Endometrial microvascular endothelial cells (primary cell): ENCODE results near the gene APEH. TPM values are rescaled to one million over a fixed set of nuclear protein-coding genes. Genes with fewer than 3 reads are reported as not detected.

ENCODE experiments used
- in situ Hi-C: cut with HindIII; loops from 2 replicates; pipeline ENCODE4 v1.10.0; 2017; ENCODE audit warnings: low sequenced_read_pairs, low pct_unique_long_range_greater_than_20kb; ENCODE audit errors: inconsistent ontology term
- total RNA-seq: library from RNA; depleted of rRNA; stranded (reverse); fragments of >200 nt; gene quantifications from one replicate; pipeline ENCODE4 v1.2.3, GENCODE V29; 2015; ENCODE audit errors: inconsistent ontology term

The APEH gene
- 106 TPM for total RNA-seq

DNA sequence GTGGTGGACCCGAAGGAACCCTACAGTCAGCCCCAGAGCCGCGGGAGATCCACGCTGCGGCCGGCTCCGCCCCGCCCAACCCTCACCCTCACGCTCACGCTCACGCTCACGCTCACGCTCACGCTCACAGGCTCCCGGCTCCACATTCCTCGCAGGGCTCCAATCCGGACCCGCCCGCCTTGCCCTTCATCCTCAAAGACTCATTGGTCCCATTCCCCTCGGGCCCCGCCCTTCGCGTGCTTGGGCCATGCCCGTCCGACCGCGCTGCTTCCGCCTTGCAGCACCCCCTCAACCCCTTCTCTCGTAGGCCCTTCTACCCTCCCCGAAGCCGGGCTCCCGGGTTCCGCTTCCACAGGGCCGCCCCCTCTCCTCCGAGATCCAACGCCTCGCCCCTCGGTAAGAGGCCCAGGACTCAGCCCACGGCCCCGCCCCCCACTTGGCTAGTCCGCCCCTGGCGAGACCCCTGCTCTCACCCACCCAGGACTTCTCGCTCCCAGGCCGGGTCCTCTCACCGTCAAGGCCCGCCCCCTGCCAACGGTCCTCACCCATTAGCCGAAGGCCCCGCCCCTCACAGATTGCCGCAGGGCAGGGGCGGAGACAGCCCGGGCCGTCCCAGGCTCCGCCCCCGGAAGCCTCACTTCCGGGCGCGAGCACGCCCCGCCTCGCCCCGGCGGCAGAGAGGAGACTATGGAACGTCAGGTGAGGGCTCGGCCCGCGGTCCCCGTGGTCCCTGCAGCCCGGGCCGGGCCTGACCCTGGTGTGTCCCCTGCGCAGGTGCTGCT, at the start of gene APEH:
TSS of gene APEH (plus strand) at position 637 of the 782 bp plus-strand sequence. CDS start at position 688, 51 bp downstream.
- in situ Hi-C loops = no loop called here

DNA sequence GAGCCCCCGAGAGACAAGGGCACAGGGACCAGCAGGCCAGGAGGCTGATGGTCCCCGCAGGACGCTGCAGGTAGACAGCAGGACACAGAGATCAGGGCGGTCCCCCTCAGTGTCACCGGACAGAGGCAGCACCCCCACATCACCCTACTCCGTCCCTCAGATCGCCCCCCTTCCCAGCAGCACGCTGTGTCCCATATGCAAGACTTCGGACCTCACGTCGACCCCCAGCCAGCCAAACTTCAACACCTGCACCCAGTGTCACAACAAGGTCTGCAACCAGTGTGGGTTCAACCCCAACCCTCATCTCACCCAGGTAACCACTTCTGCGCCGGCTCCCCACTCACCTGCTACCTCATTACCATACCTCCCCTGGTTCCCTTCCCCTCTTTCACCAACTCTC, 49.1 kb upstream of the APEH start:
- in situ Hi-C loops = no loop called here

DNA sequence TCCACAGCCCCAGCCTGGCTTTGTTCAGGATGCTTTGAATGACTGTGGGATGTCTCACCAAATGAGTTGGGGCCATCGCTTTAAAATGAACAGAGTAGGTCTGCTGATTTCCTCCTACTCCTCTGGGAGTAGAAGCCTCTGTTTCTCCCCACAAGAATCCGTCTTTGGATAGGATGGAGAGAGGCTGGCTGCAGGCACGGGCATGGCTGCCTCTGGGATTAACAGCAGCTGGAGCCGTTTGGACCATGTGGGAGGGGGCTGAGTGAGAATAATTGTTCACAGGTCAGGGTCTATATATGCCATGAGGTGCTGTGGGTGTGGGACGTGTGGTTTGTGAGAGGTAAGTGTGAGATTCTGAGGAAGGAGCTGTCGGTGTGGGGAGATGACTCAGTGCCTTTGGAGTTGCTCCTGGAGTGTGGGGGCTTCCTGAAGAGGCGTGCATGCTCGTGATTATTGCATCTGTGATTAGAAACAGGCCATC, 48.0 kb upstream of the APEH start:
- in situ Hi-C loops = no loop called here

DNA sequence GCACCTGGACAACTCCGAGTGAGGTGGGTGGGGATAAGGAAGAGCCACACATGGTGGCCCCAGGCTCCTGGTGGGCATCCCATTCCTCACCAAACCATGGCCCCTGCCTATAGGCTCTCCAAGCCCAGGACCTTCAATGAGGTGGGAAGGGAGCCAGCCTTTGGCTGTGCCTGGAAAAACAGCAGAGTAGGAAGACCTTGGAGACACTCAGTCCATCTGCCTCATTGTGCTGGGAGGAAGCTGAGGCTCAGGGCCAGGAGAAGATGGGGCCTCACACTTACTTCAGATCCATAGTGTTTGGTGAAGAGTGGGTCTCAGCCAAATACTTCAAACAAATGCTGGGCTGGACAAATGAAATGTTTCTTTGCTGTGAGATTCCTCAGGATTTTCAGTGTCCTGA, 47.4 kb upstream of the APEH start:
- in situ Hi-C loops = no loop called here

DNA sequence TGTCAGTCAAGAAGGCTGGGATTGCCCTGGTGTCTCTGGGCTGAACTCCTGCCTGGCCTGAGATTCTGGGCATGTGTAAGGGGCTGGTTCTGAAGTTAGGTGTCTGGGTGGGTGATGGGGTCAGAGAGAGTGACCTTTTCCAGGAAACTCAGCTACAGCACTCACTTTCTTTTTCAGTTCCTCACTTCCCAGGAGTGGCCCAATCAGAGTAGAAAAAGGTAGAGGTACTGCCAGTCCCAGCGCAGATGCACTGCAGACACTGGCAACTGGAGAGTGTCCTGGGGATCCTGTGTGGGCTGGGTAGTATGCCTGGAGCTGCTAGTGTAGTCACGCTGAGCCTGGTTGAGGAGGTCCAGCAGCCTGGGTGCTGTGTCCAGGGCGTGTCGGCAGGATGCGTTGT, 46.5 kb upstream of the APEH start:
- in situ Hi-C loops = no loop called here

DNA sequence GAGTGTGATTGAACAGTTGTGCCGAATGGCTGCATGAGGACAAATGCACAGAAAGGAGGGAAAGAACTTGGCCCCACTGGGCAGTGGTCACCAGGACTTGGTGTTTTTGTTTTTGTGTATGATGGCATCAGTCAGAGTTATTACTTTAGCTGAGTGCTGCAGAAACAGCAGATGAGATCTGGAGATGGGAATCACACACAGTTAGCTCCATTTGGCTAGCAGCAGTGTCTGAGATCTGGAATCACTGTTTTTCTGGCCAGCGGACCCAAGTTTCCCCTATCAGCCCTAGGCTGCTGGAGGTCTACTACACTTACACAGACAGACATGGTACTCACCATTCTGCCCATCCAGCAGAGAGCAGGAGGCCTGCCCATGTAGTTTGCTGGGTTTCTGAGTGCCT, 45.9 kb upstream of the APEH start:
- in situ Hi-C loops = no loop called here

DNA sequence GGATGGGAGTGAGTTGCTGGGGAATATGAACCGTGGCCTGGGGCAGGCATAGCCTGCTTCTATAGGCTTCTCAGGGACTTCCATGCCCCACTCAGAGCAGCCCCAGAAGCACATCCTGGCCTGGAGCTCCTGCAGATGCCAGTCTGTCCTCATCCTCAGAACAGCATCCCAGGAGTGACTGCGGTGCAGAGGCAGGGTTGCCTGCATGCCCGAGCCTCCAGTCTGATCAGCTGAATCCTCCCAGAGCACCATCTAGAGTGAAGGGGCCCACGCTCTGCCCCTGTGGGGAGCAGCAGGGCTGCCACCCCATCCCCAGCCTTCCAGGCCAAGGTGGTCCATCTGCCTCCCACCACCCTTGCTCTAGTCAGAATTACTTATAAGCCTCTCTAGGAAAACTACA, 44.7 kb upstream of the APEH start:
- in situ Hi-C loops = no loop called here

DNA sequence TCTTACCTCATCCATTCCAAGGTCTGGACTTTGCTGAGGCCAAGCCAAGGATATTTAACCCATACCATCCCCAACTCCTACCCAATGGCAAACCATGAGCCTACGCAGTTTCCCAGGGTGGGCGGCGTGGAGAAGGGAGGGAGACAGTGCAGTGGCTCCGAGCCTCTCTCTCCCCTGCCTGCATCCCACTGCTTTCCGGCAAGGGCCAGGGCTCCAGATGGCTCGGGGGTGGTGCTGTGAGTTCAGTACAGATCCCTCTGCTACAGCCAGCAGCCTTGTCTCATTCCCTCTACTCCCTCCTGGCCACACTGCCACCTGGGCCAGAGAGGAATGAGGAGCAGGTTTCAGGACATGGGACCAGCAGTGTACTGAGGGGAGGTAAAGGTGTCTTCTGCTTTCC, 44.3 kb upstream of the APEH start:
- in situ Hi-C loops = no loop called here

DNA sequence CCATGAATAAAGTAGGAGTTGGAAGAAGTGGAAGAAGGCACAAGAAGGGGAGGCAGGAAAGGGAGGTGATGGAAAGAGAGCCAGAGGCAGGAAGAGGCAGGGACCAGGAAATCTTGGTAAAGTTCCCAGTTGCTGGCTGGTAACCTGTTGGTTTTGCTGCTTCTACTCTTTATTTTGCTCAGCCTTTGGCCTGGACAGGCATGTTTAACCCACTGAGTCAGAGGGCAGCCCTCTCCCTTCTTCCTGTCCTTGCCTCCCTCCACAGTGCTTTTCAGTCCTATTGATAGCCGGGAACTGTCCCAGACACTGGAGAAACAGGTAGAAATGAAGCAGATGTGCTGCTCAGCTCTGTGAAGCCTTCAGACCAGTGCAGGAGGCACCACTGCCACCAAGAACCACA, 43.4 kb upstream of the APEH start:
- in situ Hi-C loops = no loop called here

DNA sequence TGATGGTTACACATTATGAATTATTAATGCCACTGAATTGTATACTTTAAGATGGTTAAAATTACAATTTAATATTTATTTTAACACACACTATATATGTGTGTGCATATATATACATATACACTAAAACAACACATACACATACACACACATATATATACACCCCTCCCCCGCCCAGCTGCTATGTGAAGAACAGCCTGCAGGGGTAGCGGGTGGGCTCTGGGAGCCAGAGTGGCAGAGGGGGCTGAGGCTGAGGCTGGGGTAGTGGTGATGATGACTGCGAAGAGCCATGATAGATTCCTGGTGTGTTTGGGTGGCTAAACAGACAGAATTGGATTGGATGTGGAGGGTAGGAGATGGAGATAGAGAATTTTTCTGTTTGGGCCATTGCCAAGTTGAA, 39.4 kb upstream of the APEH start:
- in situ Hi-C loops = no loop called here

DNA sequence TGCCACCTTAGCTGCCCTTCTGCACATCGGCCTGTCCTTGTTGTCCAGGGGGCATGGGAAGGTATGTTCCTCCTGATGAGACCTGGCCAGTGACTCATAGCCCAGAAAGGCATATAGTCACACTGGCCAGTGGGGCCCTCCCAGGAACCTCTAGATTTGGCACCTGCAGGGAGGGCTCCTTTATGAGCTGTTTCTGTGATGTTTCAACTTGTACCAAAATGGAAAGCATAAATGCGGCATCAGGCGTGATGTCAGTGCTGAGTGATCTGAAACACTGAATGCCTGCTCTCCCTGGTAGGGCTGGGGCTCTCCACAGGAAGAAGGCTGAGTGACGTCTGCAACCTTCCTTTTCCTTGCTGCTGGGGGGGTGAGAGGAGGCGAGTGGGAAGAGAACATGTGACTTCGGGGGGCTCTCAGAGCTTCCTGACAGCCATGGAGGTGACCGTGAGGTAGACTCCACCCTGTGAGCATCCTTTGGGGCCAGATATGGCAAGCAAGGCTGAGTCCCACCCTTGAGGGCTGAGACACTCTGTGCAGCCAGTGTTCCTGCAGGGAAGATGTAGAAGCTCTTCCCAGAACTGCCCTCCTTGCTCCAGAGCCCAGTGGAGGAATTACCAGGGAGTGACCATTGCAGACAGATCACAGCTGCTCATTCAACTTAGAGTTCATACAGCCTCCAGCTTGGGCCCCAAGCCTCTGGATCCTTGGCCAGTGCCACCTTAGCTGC, 37.1 kb upstream of the APEH start:
- in situ Hi-C loops = no loop called here

DNA sequence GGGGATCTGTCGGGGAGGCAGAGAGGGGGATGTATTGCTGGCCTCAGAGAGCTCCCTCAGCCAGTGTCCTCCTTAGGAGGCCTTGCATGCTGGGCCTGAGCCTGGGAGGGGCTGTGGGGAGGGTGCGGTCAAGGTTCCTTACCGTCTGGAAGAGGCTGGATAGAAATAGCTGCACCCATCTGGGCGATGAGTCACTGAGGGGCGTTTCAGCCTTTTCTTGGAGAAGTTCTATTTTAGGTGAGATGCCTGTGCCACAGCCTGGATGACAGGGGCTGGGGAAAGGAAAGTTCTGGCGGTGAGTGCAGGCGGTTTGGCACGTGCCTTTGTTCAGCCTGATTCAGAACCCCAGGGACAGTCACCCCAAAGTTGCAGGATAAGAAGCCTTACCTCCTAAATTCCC, 35.7 kb upstream of the APEH start:
- in situ Hi-C loops = no loop called here

DNA sequence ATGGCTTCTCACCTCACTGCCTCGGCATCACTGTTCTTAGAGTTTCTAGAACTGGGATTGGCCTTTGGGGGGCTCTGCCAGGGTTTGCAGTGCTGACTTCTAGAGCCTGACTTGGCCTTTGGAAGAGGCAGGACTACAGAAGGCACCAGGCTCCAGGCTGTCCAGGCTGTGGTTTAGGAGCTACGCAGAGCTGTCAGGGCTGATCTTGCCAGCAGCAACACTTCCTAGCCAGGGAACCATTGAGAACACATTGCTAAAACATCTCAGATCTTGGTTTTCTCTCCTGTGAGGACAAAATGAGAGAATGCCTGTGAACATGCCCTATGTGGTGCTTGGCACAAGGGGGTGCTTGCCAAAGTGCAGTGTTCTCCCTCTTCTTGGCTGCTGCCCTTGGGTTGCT, 34.6 kb upstream of the APEH start:
- in situ Hi-C loops = no loop called here

DNA sequence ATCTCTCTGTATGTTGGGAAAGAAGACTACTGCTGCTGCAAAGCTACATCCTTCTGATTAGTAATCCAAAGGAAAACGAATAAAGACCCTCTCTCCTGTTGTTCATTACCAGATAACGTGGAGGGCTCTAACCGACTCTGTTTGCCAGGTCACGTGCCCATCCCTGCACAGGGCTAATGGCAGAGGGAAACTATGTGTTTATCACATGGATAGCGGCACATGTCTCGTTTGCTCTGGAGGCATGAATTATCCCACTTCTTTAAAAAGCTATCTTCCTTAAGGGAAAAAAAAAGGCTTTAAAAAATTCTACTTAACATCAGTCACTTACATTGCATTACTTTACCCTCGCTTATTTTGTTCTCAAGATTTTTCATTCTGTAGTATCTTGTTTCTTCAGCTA, 32.9 kb upstream of the APEH start:
- in situ Hi-C loops = no loop called here

DNA sequence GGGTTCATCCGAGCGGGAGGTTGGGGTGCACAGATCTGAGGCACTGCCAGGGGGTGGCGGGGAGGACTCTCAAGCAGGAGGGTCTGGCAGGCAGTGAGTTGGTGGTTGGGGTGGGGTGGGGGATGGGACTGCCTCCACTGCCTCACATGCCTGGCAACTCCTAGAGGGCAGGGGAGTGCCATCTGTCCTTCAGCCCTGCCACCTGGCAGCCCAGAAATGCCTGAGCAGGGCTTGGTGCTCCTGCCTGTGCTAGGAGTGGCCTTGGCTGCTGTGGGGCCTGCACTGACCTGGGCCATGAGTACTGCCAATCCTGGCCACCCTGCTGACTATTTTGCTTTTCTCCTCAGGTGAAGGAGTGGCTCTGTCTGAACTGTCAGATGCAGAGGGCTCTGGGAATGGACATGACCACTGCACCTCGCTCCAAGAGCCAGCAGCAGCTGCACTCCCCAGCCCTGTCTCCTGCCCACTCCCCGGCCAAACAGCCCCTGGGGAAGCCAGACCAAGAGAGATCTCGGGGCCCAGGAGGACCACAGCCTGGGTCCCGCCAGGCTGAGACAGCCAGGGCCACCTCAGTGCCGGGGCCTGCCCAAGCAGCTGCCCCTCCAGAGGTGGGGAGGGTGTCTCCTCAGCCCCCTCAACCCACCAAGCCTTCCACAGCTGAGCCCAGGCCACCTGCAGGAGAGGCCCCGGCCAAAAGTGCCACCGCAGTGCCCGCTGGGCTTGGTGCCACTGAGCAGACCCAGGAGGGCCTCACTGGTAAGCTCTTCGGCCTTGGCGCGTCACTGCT, 32.0 kb upstream of the APEH start:
- in situ Hi-C loops = no loop called here

DNA sequence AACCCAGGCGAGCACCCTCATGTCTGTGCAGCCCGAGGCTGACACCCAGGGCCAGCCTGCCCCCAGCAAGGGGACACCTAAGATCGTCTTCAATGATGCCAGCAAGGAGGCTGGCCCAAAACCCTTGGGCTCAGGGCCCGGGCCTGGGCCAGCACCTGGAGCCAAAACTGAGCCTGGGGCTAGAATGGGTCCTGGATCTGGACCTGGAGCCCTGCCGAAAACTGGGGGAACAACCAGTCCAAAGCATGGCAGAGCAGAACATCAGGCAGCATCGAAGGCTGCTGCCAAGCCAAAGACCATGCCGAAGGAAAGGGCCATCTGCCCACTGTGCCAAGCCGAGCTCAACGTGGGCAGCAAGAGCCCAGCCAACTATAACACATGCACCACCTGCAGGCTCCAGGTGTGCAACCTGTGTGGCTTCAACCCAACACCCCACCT, 31.4 kb upstream of the APEH start:
- in situ Hi-C loops = no loop called here

DNA sequence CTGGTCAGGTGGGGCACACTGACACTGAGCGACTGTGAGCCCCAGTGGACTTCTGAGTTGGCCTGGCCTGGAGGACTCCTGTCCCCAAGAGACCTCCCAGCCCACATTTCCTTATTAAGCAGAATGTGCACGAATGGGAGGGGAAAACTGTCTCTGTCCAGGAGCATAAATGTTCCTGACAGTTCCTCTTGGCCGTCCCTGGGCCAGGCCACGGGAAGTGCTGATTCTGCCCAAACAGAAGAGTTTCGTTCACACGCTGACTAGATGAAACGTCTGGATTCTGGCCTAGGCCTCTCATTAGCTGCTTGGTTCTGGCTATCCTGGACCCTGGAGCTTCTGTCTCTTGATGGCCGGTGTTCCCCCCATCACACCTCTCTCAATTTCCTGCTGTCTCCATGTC, 29.5 kb upstream of the APEH start:
- in situ Hi-C loops = no loop called here

DNA sequence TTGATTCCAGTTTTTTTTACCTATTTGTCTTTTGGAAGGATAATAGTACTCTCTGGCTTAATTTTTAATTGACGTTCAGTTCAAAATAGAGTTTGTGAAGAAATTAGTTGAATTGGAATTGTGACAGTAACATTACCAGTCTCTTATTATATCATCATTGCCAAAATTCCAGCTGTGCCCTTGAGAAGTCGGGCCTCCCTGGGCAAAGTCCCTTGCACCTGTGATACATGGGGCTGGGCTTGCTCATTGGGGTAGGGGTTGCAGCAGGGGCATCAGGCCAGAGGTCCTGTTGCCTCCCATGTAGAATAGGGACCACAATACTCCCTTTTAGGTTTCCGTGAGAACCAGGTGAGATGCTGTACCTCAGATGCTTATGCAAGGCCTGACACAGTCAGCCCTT, 27.9 kb upstream of the APEH start:
- in situ Hi-C loops = no loop called here

DNA sequence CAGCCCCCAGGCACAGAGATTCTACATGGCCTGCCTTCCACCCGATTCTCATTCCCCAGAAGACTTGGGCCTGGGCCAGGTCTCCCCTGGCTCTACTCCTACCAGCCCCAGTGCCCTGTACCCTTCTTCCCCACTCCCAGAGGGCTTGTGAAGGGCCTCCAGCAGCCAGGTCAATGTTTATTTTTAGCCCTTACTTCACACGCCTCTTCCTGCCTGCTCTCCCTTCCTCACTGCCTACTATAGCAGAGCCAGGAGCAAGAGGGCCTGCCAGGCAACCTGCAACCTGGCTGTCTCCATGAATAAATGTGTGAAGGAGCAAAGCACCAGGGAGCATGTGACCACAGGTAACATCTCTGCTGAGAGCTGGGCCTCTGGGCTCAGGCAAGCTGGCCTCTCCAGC, 26.4 kb upstream of the APEH start:
- in situ Hi-C loops = no loop called here
